AG04450 (cell line): ENCODE results near the gene DNAJC5. TPM values are rescaled to one million over a fixed set of nuclear protein-coding genes. Genes with fewer than 3 reads are reported as not detected.

ENCODE experiments used
- CTCF ChIA-PET: fragments of 300-600, 350-600 bp; formaldehyde crosslinking; extraction: SDS; loops from one replicate; lab custom pipeline; 2022; ENCODE audit warnings: antibody characterized with exemption, inconsistent platforms; lab: Charles Lee
- POLR2A ChIA-PET: fragments of 350-600 bp; formaldehyde crosslinking; extraction: SDS; loops from one replicate; lab custom pipeline; 2021; ENCODE audit warnings: antibody characterized with exemption, inconsistent platforms; lab: Yijun Ruan, JAX
- DNase-seq: peaks from one replicate; pipeline ENCODE4 v3.0.0-alpha.2; 2011; ENCODE audit warnings: low read depth, low spot score
- H3K27ac ChIP-seq: one replicate; pipeline ENCODE4 v1.5.1; 2012; ENCODE audit warnings: low read depth, low read length, control low read depth
- H3K27me3 ChIP-seq: one replicate; pipeline ENCODE4 v1.6.0; 2012; ENCODE audit warnings: low read length; ENCODE audit not compliant: control insufficient read depth, insufficient read depth
- H3K4me3 ChIP-seq: 2 replicates; pipeline ENCODE4 v1.5.1; 2011; ENCODE audit warnings: mild to moderate bottlenecking, low read depth, low read length, control low read depth
- H3K9me3 ChIP-seq: 2 replicates; pipeline ENCODE4 v1.5.1; 2012; ENCODE audit warnings: low read length; ENCODE audit not compliant: control insufficient read depth, insufficient read depth
- polyA plus RNA-seq: library from polyadenylated mRNA; depleted of rRNA; stranded (reverse); fragments of >200 nt; gene quantifications from 2 replicates; pipeline ENCODE4 v1.2.3, GENCODE V29; 2011
- TF ChIP-seq, protein P1 (sequence below): IDR thresholded peaks from 2 replicates; pipeline ENCODE4 v1.5.1; 2011; ENCODE audit warnings: low read depth, low read length, control low read depth, inconsistent platforms

Gene DNAJC5
- polyA plus RNA-seq, 1 experiment: 36.7 TPM

DNA sequence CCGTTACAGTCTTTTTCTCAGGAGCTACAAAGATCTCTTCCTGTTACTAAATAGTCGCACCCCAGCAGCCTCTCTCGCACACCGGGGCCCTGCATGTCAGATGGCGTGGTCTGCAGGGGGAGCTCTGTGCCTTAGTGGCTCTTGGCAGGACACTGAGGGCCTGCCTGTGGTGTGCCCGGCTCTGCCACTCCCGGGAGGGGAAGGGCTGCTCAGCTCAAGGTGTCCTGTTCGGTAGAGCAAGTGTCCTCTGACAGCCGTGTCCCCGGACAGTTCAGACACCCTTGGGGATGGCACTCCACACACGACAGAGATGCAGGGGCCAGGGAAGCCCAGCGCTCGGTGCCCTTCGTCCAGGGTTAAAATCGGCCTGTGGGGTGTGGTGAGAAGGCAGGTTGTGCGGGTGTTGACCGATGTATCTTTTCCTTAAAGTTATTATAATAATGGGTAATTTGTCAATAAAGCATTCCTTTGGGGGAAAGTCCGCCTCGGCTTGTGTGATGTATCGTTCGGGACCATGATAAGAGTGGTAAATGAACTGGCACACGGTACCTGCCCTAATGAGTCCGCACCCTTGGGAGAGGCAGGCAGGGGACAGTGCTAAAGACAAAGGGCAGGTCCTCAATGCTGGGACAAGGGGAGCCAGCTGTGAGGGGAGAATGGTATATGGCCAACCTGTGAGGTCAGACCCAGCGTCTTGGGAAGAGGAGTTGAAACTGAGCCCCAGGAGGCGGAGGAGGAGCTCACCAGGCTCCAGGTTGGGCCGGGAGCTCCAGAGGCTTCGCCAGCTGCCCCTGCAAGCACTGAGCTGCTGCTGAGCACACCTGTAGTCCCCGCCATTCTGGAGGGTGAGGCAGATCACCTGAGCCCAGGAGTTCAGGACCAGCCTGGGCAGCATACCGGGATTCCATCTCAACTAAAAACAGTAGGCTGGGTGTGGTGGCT lies 3.6 kb upstream of the DNAJC5 start:
- POLR2A ChIA-PET: no interaction called here
- Histone ChIP-seq H3K9me3 (no peaks in the 10 kb centered on the region; the same call in 1 of the 2 replicates), H3K27ac (no peak overlapping the region), H3K27me3 (no peaks in the 10 kb centered on the region), H3K4me3 (no peak overlapping the region)
- TF ChIP-seq, protein P1, sequence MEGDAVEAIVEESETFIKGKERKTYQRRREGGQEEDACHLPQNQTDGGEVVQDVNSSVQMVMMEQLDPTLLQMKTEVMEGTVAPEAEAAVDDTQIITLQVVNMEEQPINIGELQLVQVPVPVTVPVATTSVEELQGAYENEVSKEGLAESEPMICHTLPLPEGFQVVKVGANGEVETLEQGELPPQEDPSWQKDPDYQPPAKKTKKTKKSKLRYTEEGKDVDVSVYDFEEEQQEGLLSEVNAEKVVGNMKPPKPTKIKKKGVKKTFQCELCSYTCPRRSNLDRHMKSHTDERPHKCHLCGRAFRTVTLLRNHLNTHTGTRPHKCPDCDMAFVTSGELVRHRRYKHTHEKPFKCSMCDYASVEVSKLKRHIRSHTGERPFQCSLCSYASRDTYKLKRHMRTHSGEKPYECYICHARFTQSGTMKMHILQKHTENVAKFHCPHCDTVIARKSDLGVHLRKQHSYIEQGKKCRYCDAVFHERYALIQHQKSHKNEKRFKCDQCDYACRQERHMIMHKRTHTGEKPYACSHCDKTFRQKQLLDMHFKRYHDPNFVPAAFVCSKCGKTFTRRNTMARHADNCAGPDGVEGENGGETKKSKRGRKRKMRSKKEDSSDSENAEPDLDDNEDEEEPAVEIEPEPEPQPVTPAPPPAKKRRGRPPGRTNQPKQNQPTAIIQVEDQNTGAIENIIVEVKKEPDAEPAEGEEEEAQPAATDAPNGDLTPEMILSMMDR: no peak
- CTCF ChIA-PET: no interaction called here
- no peak for DNase-seq

DNA sequence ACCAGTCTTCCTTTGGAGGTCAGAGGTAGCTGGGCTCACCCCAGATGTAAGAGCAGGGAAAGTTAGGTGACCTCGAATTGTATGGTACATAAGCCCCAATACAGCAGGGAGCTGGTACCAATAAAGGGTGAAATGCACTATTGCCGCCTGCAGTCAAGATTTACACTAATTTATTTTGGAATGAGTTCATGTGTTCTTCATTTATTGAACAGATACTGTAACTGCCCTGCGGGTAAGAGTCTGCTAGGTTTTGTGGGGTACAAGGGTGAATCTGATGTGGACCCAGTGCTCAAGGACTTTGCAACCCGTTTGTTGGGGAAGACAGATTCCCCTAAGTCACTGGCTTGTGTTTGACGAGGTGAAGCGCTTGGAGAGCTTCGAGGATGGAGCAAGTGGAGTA lies 2.5 kb upstream of the DNAJC5 start:
- DNase-seq: no peak
- ChIA-PET POLR2A (no interaction called here), CTCF (no interaction called here)
- TF ChIP-seq, protein P1: no peak
- Histone ChIP-seq H3K27ac (no peak overlapping the region), H3K27me3 (no peaks in the 10 kb centered on the region), H3K4me3 (no peak overlapping the region), H3K9me3 (no peaks in the 10 kb centered on the region; the same call in 1 of the 2 replicates)

DNA sequence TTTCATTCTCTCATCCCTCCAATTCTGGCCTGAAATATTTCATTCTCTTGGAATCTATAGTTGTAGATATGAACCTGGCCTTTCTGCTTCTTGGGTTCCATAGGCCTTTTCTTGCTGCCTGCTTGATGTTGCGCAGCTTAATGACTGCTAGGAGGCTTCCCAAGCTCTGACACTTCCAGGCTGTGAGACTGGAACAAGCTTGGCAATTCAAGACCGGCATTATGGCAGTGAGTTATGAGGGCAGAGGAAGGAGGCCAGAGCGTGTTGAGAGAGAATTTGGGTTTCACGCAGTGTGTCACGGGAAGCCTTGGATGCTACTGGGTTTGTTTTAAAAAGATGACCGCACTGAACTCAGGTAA lies 948 bp upstream of the DNAJC5 start:
- no peak for DNase-seq
- Histone ChIP-seq H3K9me3 (no peaks in the 10 kb centered on the region; the same call in 1 of the 2 replicates), H3K27ac (peak overlapping the region; percentile 39), H3K4me3 (peak overlapping the region; percentile 72; the same call in 1 of the 2 replicates), H3K27me3 (no peaks in the 10 kb centered on the region)
- POLR2A ChIA-PET: interaction anchor here (0.6 to 1.6 kb wide), 5 partner anchors 16 to 61 kb away, joined by 3 to 4 read pairs (median 3); partner anchors contain the start of gene TPD52L2
- CTCF ChIA-PET: interaction anchor here (0.6 kb wide), 1 partner anchor 252 kb away, joined by 4 read pairs; no protein-coding TSS in a partner anchor
- TF ChIP-seq, protein P1: no peak

DNA sequence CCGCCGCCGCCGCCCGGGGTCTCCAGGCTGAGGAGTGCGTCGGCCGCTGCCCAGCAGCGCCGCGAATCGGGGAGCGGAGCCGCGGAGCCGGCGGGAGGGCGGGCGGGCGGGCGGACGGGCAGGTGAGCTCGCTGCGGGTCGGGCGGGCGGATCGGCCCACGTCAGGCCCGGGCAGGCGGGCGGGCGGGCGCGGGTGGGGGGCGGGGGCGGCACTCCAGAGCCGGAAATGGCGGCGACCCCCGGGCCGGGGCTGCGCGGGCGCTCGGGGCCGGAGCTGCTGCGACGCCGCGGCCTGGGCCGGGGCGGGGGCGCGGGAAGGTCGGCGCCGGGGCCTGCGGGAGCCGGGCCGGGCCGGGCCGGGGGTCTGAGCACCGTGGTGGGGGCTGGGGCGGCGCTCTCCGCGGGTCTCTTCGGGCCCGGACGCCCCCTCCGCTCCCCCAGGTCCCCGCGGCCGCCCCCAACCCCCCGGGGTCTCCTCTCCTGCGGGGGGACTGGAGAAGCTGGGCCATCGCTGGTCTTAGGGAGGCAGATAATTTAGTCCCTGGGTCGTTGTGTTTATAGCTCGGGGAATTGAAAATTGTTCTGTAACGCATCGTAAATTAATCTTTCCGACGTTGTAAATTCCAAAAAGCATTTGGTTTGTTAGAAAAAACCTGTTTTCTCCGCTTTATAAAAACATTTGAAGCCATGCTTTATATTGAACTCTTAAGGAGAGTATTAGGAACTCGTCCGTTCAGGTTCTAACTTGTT lies 451 bp downstream of the DNAJC5 start:
- no peaks in the 10 kb centered on the region for H3K27me3 ChIP-seq
- ChIA-PET POLR2A (interaction anchor here (0.6 to 1.2 kb wide), 3 partner anchors 17 to 122 kb away, joined by 3 to 5 read pairs (median 3); partner anchors contain the start of gene TPD52L2), CTCF (interaction anchor here (0.7 to 1.3 kb wide), 5 partner anchors 14 to 357 kb away, joined by 3 to 5 read pairs (median 3); no protein-coding TSS in a partner anchor)
- no peak overlapping the region for H3K27ac ChIP-seq
- H3K4me3 ChIP-seq: peak overlapping the region; percentile 72
- H3K9me3 ChIP-seq: no peaks in the 10 kb centered on the region; the same call in 1 of the 2 replicates
- TF ChIP-seq, protein P1: no peak
- no peak for DNase-seq
